OCI-LY7 (cell line): ENCODE data around the gene SMC4. TPM values are rescaled to one million over a fixed set of nuclear protein-coding genes. Genes with fewer than 3 reads are reported as not detected.

ENCODE experiments used
- BruUV-seq: library from RNA; stranded (reverse); fragments of 400-500 nt; replicated peaks from 2 replicates; lab custom pipeline; 2021; lab: Mats Ljungman, UMichigan
- CTCF ChIA-PET: fragments of 300-600 bp; sonication (Branson Sonifier 250); formaldehyde crosslinking; loops from one replicate; lab custom pipeline; 2022; ENCODE audit warnings: antibody characterized with exemption; ENCODE audit not compliant: unreplicated experiment; lab: Charles Lee
- POLR2A ChIA-PET: fragments of 300-600 bp; sonication (Branson Sonifier 250); formaldehyde crosslinking; loops from one replicate; lab custom pipeline; 2022; ENCODE audit warnings: antibody characterized with exemption; lab: Charles Lee
- DNase-seq: peaks from one replicate; pipeline ENCODE4 v3.0.0-alpha.2; 2015; ENCODE audit warnings: low spot score
- H2AFZ ChIP-seq: fragments of 200-600 bp; sonication (generic), shearing (Covaris generic); 2 replicates; pipeline ENCODE4 v1.6.1; 2014; ENCODE audit warnings: mild to moderate bottlenecking, antibody characterized with exemption, low read length, moderate library complexity
- H3K27ac ChIP-seq: fragments of 200-600 bp; sonication (generic); 2 replicates; pipeline ENCODE4 v1.5.1; 2014; ENCODE audit warnings: mixed run types, low read depth, mild to moderate bottlenecking, moderate library complexity, low read length, inconsistent platforms; ENCODE audit not compliant: poor library complexity, severe bottlenecking
- H3K36me3 ChIP-seq: fragments of 200-600 bp; sonication (generic); 2 replicates; pipeline ENCODE4 v1.6.1; 2014; ENCODE audit warnings: mild to moderate bottlenecking, antibody characterized with exemption, low read length, moderate library complexity, mixed read lengths; ENCODE audit not compliant: insufficient read depth
- H3K4me1 ChIP-seq: fragments of 200-600 bp; sonication (generic); 2 replicates; pipeline ENCODE4 v1.5.1; 2014; ENCODE audit warnings: mild to moderate bottlenecking, low read length; ENCODE audit not compliant: insufficient read depth, poor library complexity, severe bottlenecking
- H3K4me2 ChIP-seq: fragments of 200-600 bp; sonication (generic); 2 replicates; pipeline ENCODE4 v1.6.1; 2014; ENCODE audit warnings: mild to moderate bottlenecking, low read length
- H3K4me3 ChIP-seq: fragments of 200-600 bp; sonication (generic); 2 replicates; pipeline ENCODE4 v1.5.1; 2014; ENCODE audit warnings: mild to moderate bottlenecking, low read depth, low read length; ENCODE audit not compliant: poor library complexity, severe bottlenecking
- H3K79me2 ChIP-seq: fragments of 200-600 bp; sonication (generic); 2 replicates; pipeline ENCODE4 v1.6.1; 2016; ENCODE audit warnings: low read depth, mild to moderate bottlenecking, low read length, moderate library complexity, mixed read lengths; ENCODE audit not compliant: insufficient read depth
- H3K9me2 ChIP-seq: fragments of 200-600 bp; sonication (generic); 2 replicates; pipeline ENCODE4 v1.6.1; 2016; ENCODE audit warnings: mild to moderate bottlenecking, low read length, mixed read lengths; ENCODE audit not compliant: insufficient read depth
- H3K9me3 ChIP-seq: fragments of 200-600 bp; sonication (generic); 2 replicates; pipeline ENCODE4 v1.6.1; 2014; ENCODE audit warnings: mild to moderate bottlenecking, mixed run types, low read length, mixed read lengths
- H4K20me1 ChIP-seq: fragments of 200-600 bp; sonication (generic); 2 replicates; pipeline ENCODE4 v1.6.1; 2014; ENCODE audit warnings: mild to moderate bottlenecking, antibody characterized with exemption, low read length, moderate library complexity, mixed read lengths; ENCODE audit not compliant: insufficient read depth
- CTCF ChIP-seq: fragments of 200-600 bp; sonication (generic); conservative IDR thresholded peaks from 2 replicates; pipeline ENCODE4 v1.5.1; 2014; ENCODE audit warnings: mild to moderate bottlenecking, antibody characterized with exemption, low read length, moderate library complexity, mixed read lengths
- EZH2phosphoT487 ChIP-seq: fragments of 200-600 bp; sonication (generic); IDR thresholded peaks from 2 replicates; pipeline ENCODE4 v1.6.1; 2018; ENCODE audit warnings: low read depth, borderline replicate concordance, mild to moderate bottlenecking, mixed run types, antibody characterized with exemption, low read length, moderate library complexity, mixed read lengths
- intact Hi-C: fragments of 100-400 bp; cut with micrococcal nuclease; formaldehyde crosslinking; loops from one replicate; pipeline ENCODE4 v1.10.0; 2022; ENCODE audit not compliant: unreplicated experiment
- total RNA-seq, 2 experiments: library from RNA; depleted of rRNA in 1 of 2; stranded (reverse); fragments of >200 nt in 1 of 2; shearing (Covaris generic) in 1 of 2; gene quantifications; 2 replicates each; pipeline ENCODE4 v1.2.3, GENCODE V29; 2014 to 2022

Gene SMC4
- total RNA-seq, 2 experiments from 2014 or later: 316 to 352 TPM

- H3K9me2 ChIP-seq: no peaks in the 10 kb centered on the region
- BruUV-seq: no TSS peak
- CTCF ChIA-PET: no interaction called here
- intact Hi-C loops: loop anchor here (2.0 to 10.0 kb wide), 3 partner anchors 115 to 775 kb away; partner anchors contain the start of genes KPNA4, NMD3 and PPM1L
- peaks cover 21% of the 10 kb centered on the region for H3K4me1 ChIP-seq
- POLR2A ChIA-PET: interaction anchor here (0.5 to 2.4 kb wide), 20 partner anchors 8 to 685 kb away, joined by 3 to 14 read pairs (median 6); no protein-coding TSS in a partner anchor
- peak within 1 kb of the TSS; percentile 88 for H3K27ac ChIP-seq
- H3K36me3 ChIP-seq: peaks cover 32% of the 10 kb centered on the region
- peak within 1 kb of the TSS; percentile 71 for H3K4me2 ChIP-seq
- peaks cover 43% of the 10 kb centered on the region for H3K79me2 ChIP-seq
- no peaks in the 10 kb centered on the region for H4K20me1 ChIP-seq
- peak; percentile 98 for DNase-seq
- H3K4me3 ChIP-seq: peak within 1 kb of the TSS; percentile 86
- peak within 1 kb of the TSS; percentile 83 for H2AFZ ChIP-seq
- peaks cover 5% of the 10 kb centered on the region; the same call in 1 of the 2 replicates for H3K9me3 ChIP-seq
- TF ChIP-seq CTCF (no peak), EZH2phosphoT487 (no peak)
Observed at GRCh38 chr3:160449636-160450598, 50.5 kb downstream of the SMC4 start, which contains the start of gene TRIM59. Gene TRIM59 (minus strand): TSS chr3:160449786. CDS start chr3:160439183, 10,603 bp downstream.

- H4K20me1 ChIP-seq: no peaks in the 10 kb centered on the region
- POLR2A ChIA-PET: interaction anchor here (0.6 to 2.4 kb wide), 7 partner anchors 8 to 684 kb away, joined by 3 to 14 read pairs (median 6); no protein-coding TSS in a partner anchor
- H3K36me3 ChIP-seq: peaks cover 24% of the 10 kb centered on the region
- H3K79me2 ChIP-seq: peaks cover 34% of the 10 kb centered on the region
- intact Hi-C loops: no loop called here
- H3K9me2 ChIP-seq: no peaks in the 10 kb centered on the region
- H3K27ac ChIP-seq: no peak overlapping the region
- no TSS peak for BruUV-seq
- H3K4me3 ChIP-seq: no peak overlapping the region
- CTCF ChIA-PET: no interaction called here
- H3K4me1 ChIP-seq: peaks cover 21% of the 10 kb centered on the region
- H2AFZ ChIP-seq: no peak overlapping the region; the same call in 1 of the 2 replicates
- no peak for DNase-seq
- 0 out of 2 replicates have a peak, but pooled peaks cover 4% of the 10 kb centered on the region for H3K9me3 ChIP-seq
- no peak for TF ChIP-seq CTCF
- no peak for TF ChIP-seq EZH2phosphoT487
- H3K4me2 ChIP-seq: 0 out of 2 replicates have a peak overlapping the region, but pooled peaks have one; percentile 56
Observed at GRCh38 chr3:160450846-160451245, 51.4 kb downstream of the SMC4 start.
